ENCODE data around the gene VAV2.
"Not testable (repeated sequence)": the region's sequence is repeated elsewhere in the genome, so short reads cannot be mapped to it uniquely, and the experiment has no call there.

The VAV2 gene

DNA sequence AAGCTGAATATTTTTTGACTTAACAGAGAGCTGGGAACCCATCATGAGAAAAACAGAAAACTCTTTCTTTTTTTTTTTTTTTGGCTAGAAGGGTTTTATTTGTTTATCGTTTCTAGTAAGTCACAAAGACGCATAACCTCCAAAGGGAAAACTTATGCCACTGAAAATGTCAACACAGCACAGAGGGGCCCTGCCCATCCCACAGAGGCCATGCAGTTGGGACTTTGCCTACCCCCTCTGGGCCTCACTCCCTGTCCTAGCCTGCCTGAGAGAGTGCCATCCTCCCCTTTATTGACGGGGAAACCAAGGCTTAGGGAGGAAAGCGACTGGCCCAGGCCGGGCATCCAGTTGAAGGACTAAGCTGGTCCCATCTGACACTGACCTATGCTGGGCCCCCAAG is 74.7 kb downstream of the VAV2 start:
- no peak for DNase-seq (ENCODE audit: low read depth in 2 of 2)

DNA sequence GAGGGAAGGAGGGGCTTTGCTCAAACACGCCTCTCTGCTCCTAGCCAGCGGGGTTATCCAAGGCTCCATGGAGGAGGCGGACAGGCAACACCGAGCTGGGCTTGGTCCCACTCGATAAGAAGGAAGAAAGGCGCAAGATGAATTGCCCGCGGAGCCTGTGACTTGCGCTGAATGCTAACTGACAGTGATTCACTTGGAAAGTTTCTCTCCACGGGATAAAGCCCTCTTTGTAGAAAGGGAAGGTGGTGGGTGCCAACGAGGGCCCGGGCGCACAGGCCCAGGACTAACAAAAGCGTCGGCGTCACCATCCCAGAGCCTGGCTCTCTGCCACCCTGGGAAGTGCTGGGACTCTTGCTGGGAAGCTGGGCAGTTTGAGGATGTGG is 76.0 kb downstream of the VAV2 start:
- DNase-seq (ENCODE audit: low read depth in 2 of 2) = no peak

- no peak for DNase-seq (ENCODE audit: low read depth in 2 of 2)
Measured at GRCh38 chr9:133915534-133916158, 76.5 kb downstream of the VAV2 start.

- DNase-seq (ENCODE audit: low read depth in 2 of 2) = no peak
Measured at GRCh38 chr9:133914442-133915342, 77.4 kb downstream of the VAV2 start.

GRCh38 chr9:133913571-133914369 is 78.4 kb downstream of the VAV2 start:
- no peak for DNase-seq (ENCODE audit: low read depth in 2 of 2)

DNA sequence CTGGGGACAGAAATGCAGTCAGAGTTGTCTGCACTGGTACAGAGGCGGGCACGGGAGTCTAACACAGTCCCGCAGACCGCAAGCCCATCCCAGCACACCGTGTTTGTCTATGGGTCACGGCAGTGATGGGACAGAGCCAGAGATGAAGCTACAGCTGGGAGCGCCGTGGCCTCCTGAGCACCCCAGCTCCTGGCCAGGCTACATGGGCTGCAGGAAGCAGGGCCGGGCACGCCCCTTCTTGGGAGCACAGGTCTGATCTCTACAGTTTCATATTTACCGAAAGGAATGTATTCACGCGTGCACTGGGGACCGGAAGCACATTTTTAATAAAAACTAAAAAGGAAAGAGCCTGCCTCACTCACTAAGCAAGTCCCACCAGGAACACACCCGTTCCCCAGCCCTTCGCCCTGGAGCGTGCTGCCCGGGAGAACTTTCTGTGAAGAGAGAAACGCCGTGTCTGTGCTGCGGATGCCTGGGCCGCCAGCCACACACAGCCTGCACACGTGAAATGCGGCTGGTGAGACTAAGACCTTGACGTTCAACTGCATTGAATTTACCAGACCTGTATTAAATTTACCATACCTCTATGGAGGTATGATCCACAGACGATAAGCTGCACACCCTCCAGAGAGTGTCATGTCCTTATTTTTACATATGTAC is 81.1 kb downstream of the VAV2 start:
- no peak for DNase-seq (ENCODE audit: low read depth in 2 of 2)

DNA sequence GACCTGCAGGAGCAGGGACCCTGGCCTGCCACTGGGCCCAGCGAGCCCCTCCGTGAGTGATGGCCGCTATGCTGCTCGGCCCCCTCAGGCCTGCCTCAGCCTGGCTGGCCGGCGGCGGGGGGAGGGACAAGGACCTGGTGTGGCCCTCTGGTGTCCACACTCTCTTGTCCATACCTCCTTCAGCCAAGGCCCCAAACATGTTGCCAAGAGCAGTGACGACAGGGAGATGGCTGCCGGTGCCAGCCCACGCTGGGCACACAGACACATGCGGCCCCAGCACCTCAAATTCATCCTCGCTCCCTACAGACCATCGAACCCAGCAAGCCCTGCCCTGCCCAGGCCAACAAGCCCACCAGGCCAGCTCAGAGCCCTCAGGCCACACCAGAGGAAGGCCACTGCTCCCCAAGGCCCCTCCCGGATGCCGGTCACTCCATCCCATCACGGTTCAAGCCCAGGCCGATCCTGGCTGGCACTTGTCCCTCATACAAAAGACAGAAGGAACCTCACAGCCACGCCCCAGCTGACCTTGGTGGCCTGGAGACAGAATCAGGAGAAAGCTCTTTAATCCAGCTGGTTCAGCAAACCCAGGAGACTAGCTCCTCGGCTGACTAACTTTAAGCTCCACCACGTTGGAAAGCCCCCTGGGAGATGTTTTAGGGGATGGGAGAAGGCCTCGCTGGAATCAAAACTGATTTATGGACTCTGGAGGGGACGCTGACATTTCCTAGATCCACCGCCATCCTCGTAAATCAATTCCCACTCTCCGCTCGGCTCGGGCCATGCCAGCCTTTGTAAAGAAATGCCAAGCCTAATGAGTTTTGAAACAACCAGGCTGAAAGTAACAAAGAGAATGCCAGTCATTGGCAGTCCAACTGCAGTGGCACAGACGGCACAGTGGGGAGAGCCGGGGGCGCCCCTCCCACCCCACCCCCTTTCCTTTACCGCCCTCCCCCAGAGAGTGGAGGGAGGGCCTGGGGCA is 84.9 kb downstream of the VAV2 start:
- no peak for DNase-seq (ENCODE audit: low read depth in 2 of 2)

DNA sequence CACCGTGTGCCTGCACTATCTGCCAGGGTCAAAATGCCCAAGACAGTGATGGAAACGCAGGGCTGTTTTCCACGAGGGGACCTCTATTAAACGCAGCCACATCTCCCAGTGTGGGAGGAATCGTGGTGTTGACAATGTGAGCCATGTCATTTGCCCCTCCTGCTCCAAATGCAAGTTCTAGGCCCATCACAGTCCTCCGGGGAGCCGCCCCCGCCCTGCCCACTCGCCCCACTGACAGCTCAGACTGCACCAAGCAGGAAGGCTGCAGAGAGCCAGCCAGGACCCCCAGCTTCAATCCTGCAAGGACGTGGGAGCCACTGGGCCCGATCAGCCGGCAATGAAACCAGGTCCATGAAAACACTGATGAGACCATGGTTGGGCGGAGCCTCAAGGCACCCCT is 85.9 kb downstream of the VAV2 start:
- DNase-seq (ENCODE audit: low read depth in 2 of 2) = no peak

DNA sequence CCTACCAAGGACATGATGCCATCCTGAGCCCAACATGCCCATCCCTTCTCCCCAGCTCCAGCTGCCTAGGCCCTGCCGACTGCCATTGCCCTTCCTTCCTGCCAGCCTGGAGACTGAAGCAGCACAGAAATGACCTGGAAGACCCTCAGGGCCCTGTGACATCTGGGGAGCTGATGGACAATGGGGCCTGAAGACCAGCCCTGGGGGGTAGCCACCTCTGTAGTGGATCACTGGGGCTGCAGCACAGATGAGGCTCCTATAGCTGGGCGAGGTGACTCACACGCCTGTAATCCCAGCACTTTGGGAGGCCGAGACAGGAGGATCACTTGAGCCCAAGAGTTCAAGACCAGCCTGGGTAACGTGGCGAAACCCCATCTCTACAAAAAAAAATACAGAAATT is 86.6 kb downstream of the VAV2 start:
- no peak for DNase-seq (ENCODE audit: low read depth in 2 of 2)

DNA sequence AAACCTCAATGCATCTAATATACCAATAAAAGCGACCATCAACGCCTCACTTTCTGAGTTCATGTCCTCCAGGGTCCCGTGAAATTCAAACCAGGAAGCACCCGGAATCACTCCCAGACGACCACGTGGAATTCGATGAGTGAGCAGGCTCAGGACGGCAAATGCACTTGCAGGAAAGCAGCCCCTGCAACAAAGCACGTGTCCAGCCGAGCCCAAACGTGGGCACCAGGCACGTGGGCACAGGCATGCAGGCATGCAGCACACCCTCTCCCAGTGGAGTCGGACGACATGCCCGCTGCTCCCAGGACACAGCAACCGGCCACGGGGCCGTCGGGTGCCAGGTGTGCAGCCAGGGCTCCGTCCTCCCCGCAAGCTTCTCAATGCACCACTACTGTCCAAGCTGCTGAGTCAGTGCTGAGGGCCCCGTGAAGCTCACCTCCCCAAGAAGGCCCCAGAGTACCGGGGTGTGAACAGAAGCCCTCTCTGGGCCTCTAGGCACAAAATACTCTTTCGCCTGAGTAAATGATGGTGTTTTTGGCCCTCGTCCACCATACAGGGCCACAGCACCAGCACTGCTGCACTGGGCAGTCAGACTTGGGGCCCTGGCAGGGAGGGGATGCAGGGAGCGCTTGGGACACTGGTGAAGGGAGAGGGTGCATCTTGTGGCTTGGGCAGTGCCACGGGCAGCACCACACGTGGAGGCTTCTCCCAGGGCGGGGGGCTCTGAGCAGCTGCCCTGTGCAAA is 87.6 kb downstream of the VAV2 start:
- no peak for DNase-seq (ENCODE audit: low read depth in 2 of 2)

GRCh38 chr9:133901184-133901835 is 90.8 kb downstream of the VAV2 start:
- no peak for DNase-seq (ENCODE audit: low read depth in 2 of 2)

DNA sequence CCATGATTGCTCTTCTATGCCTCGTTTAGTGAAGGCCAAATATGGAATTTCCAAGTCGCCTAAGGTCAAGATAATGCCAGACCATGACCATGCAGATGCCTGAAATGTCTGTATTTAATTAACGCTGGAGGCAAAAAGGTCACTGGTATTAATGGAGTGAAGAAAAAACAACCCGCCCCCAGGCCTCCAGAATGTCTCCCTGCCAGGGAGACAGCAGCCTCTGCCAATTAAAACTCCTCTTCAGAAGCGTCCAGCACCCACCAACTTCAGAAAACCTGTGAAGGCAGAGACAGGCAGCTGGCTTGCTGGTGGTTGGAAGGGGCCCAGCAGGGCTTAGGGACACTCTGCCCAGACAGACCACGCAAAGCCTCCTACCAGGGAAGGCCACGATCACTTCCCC is 94.4 kb downstream of the VAV2 start:
- DNase-seq (ENCODE audit: low read depth in 2 of 2) = no peak

- not testable (repeated sequence) for DNase-seq (ENCODE audit: low read depth in 2 of 2)
Measured at GRCh38 chr9:133896007-133896406, 96.1 kb downstream of the VAV2 start.

DNA sequence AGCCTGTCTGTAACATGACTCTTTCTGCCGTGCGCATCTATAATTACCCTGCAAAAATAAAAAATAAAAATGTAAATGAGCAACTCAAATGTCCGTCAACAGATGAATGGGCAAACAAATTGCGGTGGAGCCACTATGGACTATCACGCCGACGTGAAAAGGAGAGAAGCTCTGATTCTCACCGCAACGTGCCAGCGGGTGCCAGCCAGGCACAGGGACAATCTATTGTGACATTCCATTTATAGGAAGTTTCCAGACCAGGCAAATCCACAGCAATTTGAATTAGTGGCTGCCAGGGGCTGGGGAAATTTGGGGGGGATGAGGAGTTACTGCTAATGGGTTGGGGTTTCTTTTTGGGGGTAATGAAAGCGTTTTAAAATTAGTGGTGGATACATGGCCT is 96.8 kb downstream of the VAV2 start:
- DNase-seq (ENCODE audit: low read depth in 2 of 2) = no peak

DNA sequence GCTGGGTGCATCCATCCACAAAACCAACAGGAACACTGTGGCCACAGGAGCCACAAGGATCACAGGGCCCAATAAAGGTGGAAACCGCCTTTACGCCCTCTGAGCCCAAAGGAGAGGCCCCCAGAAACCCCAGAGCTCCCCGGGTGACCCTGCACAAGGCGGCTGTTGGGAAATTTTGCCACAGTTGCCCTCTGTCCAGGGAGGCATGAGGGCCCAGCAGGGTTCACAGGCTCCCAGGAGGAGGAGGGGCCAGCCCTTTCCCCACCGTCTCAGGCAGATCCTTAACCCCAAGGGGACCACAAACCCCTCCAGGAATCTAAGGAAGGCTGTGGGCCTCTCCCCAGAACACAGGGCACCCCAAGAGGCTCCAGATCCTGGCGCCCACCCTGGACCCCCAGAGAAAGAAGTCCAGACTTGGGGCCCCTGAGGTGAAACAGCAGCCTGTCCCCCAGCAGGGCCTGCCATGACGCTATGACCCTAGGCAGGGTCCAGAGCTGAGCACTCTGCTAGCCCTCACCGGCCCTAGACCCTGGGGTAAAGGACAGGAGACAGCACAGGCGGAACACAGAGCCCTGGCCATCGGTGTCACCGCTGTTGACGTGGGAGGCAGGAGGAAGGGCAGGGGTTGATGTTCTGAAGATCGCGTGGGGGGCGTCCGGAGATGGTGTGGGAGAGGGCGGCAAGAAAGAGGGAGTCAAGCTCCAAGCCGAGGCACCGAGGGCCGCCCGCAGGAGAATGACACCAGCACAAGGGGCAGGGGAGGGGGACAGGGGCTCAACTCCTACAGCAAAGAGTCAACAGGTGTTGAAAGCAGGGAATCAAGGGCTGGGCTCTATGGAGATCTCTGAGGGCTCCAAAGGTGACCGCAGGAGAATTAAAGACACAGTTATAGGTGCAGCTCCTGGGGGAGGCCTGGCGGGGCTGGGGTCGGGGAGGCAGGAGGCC is 97.5 kb downstream of the VAV2 start:
- no peak for DNase-seq (ENCODE audit: low read depth in 2 of 2)

GRCh38 chr9:133893191-133893994 is 98.7 kb downstream of the VAV2 start:
- no peak for DNase-seq (ENCODE audit: low read depth in 2 of 2)

DNA sequence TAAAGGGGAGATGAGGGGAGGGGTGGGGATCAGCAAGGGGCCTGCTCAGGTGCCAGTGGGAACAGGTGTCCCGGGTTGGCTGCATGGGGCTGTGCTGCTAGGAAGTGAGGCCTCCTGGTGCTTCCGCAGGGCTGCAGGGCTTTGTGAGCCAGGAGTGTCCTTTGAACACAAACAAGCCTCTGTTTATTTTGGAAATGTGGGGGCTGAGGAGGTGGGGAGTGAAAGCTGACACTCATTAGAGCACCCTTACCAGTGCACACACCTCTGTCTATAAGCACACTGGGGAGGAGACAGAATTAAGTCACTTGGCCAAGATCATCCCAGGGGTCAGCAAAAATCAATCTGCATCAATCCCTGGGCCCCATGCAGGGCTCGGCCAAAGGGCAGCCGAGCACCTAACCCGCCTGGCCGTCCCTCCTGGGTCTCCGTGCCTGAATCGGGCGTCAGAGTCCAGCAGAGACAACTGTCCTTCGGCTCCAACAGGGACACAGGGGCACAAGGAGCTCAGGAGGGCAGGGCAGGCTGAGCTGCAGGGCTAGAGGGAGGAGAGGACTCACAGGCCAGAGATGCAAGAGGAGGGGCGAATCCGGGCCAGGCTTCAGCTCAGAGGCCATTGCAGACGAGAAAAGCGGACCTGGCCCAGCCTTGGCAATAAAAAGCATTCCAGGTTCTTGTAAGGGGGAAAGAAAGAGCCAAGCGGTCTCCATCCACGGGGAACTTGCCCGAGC is 99.8 kb downstream of the VAV2 start:
- no peak for DNase-seq (ENCODE audit: low read depth in 2 of 2)

All from stimulated activated CD8-positive, alpha-beta memory T cell treated with anti-CD3 and anti-CD28 coated beads, Interleukin-2, amount 100 ng/mL, for 1 hour (primary cell).